ENCODE results near the gene PSMA6. TPM values are rescaled to one million over a fixed set of nuclear protein-coding genes. Genes with fewer than 3 reads are reported as not detected.

Gene PSMA6
- total RNA-seq, 4 donors from 2014 or later: 24.5 to 141 (median 81.2) TPM

DNA sequence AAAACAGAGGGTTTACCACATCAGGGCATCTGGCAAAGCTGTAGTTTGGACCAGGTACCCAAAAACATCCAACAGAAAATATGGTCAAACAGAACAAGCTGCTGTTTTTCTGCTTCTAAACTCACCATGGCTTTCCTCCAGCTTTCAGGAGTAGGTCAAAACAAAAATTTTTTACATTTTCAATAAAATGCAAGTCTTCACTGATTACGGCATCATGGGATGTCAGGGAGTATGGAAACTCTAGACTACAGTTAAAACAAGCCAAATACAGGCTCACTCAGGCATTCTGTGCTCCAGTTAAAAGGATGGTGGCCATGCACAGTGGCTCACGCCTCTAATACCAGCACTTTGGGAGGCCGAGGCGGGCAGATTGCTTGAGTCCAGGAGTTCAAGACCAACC is 47.1 kb upstream of the PSMA6 start:
- Histone ChIP-seq H3K9me3 (no peaks in the 10 kb centered on the region), H3K27ac (no peak overlapping the region), H3K36me3 (no peaks in the 10 kb centered on the region), H3K27me3 (no peaks in the 10 kb centered on the region), H3K4me1 (no peaks in the 10 kb centered on the region), H3K4me3 (no peak overlapping the region)
- intact Hi-C loops (cut with DNase I; ENCODE audit: low total_unique reads) (no loop called here), in situ Hi-C loops (cut with MboI; ENCODE audit: low pct_ligation_motif_present in 1 of 4, low pct_unique_long_range_greater_than_20kb in 1 of 4, low sequenced_read_pairs in 3 of 4) (loop anchor here in 1 of 4 donors (25.0 kb wide), 1 partner anchor 167 kb away; the partner anchor contains the start of gene NFKBIA)
- WGBS, 2 donors (ENCODE audit: low coverage in 1 of 2): 96 to 100% methylated on average over 1 to 4 of the region's 4 CpGs
- TF ChIP-seq EP300 (IDR thresholded peaks at IDR 0.05; ENCODE audit: low read depth) (no peak), POLR2AphosphoS5 (IDR thresholded peaks at IDR 0.05) (no peak), POLR2A (IDR thresholded peaks at IDR 0.05) (no peak)
- TF ChIP-seq, protein P1, sequence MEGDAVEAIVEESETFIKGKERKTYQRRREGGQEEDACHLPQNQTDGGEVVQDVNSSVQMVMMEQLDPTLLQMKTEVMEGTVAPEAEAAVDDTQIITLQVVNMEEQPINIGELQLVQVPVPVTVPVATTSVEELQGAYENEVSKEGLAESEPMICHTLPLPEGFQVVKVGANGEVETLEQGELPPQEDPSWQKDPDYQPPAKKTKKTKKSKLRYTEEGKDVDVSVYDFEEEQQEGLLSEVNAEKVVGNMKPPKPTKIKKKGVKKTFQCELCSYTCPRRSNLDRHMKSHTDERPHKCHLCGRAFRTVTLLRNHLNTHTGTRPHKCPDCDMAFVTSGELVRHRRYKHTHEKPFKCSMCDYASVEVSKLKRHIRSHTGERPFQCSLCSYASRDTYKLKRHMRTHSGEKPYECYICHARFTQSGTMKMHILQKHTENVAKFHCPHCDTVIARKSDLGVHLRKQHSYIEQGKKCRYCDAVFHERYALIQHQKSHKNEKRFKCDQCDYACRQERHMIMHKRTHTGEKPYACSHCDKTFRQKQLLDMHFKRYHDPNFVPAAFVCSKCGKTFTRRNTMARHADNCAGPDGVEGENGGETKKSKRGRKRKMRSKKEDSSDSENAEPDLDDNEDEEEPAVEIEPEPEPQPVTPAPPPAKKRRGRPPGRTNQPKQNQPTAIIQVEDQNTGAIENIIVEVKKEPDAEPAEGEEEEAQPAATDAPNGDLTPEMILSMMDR (IDR thresholded peaks at IDR 0.05): no peak
- no peak for DNase-seq

DNA sequence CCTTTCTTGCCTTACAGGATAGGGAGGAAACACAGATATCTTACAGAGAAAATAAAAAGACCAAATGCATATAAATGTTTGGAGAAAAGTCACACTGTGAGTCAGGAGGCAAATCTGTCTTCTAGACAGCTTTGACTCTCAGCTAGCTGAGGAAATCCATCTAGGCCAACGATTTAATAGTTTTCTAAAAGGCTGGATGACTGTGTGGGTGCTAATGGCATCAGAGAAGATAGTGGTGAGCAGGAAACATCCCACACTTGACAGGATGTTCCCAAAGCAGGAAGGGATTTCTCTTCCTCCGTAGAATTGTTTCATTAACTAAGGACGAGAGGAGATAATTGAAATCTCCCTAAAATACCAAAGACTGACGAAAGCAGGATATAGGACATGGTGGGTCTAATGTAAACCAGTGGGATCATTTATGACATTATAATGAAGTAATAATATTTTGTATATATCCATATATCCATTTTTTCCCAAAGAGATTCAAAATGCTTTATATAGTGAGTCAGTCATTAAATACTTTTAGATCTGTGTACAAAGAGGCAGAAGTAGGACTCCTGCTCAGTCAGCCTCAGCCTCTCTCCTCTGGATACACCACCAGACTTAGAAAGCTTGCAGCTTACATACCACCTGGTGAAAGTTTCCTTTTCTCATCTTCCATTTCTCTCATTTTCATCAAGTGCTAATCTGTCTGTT is 44.3 kb upstream of the PSMA6 start:
- intact Hi-C loops (cut with DNase I; ENCODE audit: low total_unique reads): no loop called here
- no peaks in the 10 kb centered on the region for H3K9me3 ChIP-seq
- H3K4me3 ChIP-seq: no peak overlapping the region
- TF ChIP-seq POLR2A (IDR thresholded peaks at IDR 0.05) (no peak), POLR2AphosphoS5 (IDR thresholded peaks at IDR 0.05) (no peak), EP300 (IDR thresholded peaks at IDR 0.05; ENCODE audit: low read depth) (no peak)
- TF ChIP-seq, protein P1 (IDR thresholded peaks at IDR 0.05): no peak
- no peak overlapping the region for H3K27ac ChIP-seq
- peaks cover 0 to 8% (median 0%) of the 10 kb centered on the region in 4 donors for H3K36me3 ChIP-seq
- no peaks in the 10 kb centered on the region for H3K27me3 ChIP-seq
- H3K4me1 ChIP-seq: no peaks in the 10 kb centered on the region
- 72 to 74% methylated on average over 4 of the region's 4 CpGs for WGBS, 2 donors (ENCODE audit: low coverage in 1 of 2)
- no peak for DNase-seq
- in situ Hi-C loops (cut with MboI; ENCODE audit: low pct_ligation_motif_present in 1 of 4, low pct_unique_long_range_greater_than_20kb in 1 of 4, low sequenced_read_pairs in 3 of 4): loop anchor here in 1 of 4 donors (25.0 kb wide), 1 partner anchor 164 kb away; the partner anchor contains the start of gene NFKBIA

DNA sequence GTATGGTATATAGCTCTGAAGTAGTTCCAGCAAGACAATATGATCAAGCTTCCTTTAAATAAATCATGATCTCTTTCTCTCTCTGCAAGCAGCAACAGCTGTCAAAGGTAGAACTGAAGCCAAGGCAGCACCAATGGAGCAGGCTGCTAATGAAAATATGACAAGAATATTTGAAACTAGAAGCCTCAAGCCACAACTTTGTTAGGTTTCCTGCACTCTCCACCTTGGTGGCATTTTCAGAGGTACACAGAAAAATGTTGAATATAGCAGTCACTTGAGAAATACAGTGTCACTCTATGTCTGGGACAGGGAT is 43.8 kb upstream of the PSMA6 start:
- no peaks in the 10 kb centered on the region for H3K4me1 ChIP-seq
- DNase-seq: no peak
- H3K27ac ChIP-seq: no peak overlapping the region
- no peak overlapping the region for H3K4me3 ChIP-seq
- TF ChIP-seq EP300 (IDR thresholded peaks at IDR 0.05; ENCODE audit: low read depth): no peak
- TF ChIP-seq POLR2AphosphoS5 (IDR thresholded peaks at IDR 0.05): no peak
- H3K36me3 ChIP-seq: peaks cover 0 to 8% (median 0%) of the 10 kb centered on the region in 4 donors
- in situ Hi-C loops (cut with MboI; ENCODE audit: low pct_ligation_motif_present in 1 of 4, low pct_unique_long_range_greater_than_20kb in 1 of 4, low sequenced_read_pairs in 3 of 4): loop anchor here in 1 of 4 donors (25.0 kb wide), 1 partner anchor 164 kb away; the partner anchor contains the start of gene NFKBIA
- intact Hi-C loops (cut with DNase I; ENCODE audit: low total_unique reads): no loop called here
- H3K27me3 ChIP-seq: no peaks in the 10 kb centered on the region
- no peaks in the 10 kb centered on the region for H3K9me3 ChIP-seq

DNA sequence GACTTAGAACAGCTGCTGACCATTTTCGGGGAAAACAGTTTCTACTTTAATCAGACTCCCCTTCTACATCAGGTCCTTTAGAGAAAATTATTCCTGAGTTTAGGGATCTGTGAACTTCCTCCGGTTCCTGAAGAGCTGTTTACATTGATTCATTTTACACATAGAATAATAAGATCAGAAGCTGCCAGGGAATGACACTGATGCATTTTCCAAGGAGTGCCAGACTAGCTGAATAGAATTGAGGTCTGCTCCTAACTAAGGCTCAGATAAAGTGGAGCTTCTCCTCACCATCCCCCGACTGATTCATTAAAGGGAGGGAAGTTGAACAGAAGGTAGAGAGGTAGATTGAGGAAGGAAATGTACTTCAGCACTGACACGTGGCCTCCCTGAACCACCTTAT is 41.9 kb upstream of the PSMA6 start:
- TF ChIP-seq EP300 (IDR thresholded peaks at IDR 0.05; ENCODE audit: low read depth): no peak
- no peak for TF ChIP-seq POLR2A (IDR thresholded peaks at IDR 0.05)
- no peak for TF ChIP-seq POLR2AphosphoS5 (IDR thresholded peaks at IDR 0.05)
- TF ChIP-seq, protein P1 (IDR thresholded peaks at IDR 0.05): no peak
- H3K4me3 ChIP-seq: no peak overlapping the region
- in situ Hi-C loops (cut with MboI; ENCODE audit: low pct_ligation_motif_present in 1 of 4, low pct_unique_long_range_greater_than_20kb in 1 of 4, low sequenced_read_pairs in 3 of 4): no loop called here
- DNase-seq: no peak
- H3K36me3 ChIP-seq: peaks cover 0 to 8% (median 0%) of the 10 kb centered on the region in 4 donors
- intact Hi-C loops (cut with DNase I; ENCODE audit: low total_unique reads): no loop called here
- 74 to 87% methylated on average over 4 of the region's 4 CpGs for WGBS, 2 donors (ENCODE audit: low coverage in 1 of 2)
- H3K27ac ChIP-seq: no peak overlapping the region
- H3K4me1 ChIP-seq: no peaks in the 10 kb centered on the region
- no peaks in the 10 kb centered on the region for H3K9me3 ChIP-seq
- no peaks in the 10 kb centered on the region for H3K27me3 ChIP-seq
